Small intestine (tissue), 7 donors: ENCODE measurements around the gene SLC6A7. TPM values are rescaled to one million over a fixed set of nuclear protein-coding genes. Genes with fewer than 3 reads are reported as not detected.
A peak's percentile ranks its signal among the peaks of the same experiment; 100 is the strongest.

Experiments
- DNase-seq, 2 donors: peaks; one replicate each; pipeline versions ENCODE4 v3.0.0 to v3.0.0-alpha.2; 2013
- FAIRE-seq: peaks from 2 replicates; lab custom pipeline; 2012; peaks lifted over from hg19 to GRCh38; lab: Jason Lieb, UNC
- H3K27ac ChIP-seq, 3 donors: one replicate each; pipeline ENCODE4 v1.5.1; 2013; ENCODE audit warnings: low read length in 2 of 3, mild to moderate bottlenecking in 2 of 3, control low read depth in 1 of 3, inconsistent platforms in 1 of 3, low read depth in 1 of 3, moderate library complexity in 1 of 3
- H3K27me3 ChIP-seq, 3 donors: one replicate each; pipeline ENCODE4 v1.6.1; 2013; ENCODE audit warnings: low read length in 3 of 3, inconsistent platforms in 1 of 3; ENCODE audit not compliant: control insufficient read depth in 3 of 3, insufficient read depth in 3 of 3
- H3K36me3 ChIP-seq, 3 donors: one replicate each; pipeline ENCODE4 v1.6.1; 2013; ENCODE audit warnings: low read length in 3 of 3, inconsistent platforms in 1 of 3, low read depth in 1 of 3, mild to moderate bottlenecking in 1 of 3, moderate library complexity in 1 of 3; ENCODE audit not compliant: control insufficient read depth in 3 of 3, insufficient read depth in 2 of 3
- H3K4me1 ChIP-seq, 3 donors: one replicate each; pipeline ENCODE4 v1.6.1; 2013; ENCODE audit warnings: low read length in 2 of 3, inconsistent platforms in 1 of 3, low read depth in 1 of 3, mild to moderate bottlenecking in 1 of 3, moderate library complexity in 1 of 3; ENCODE audit not compliant: control insufficient read depth in 3 of 3, insufficient read depth in 2 of 3
- H3K4me3 ChIP-seq, 3 donors: one replicate each; pipeline ENCODE4 v1.5.1; 2013; ENCODE audit warnings: low read length in 3 of 3, control low read depth in 1 of 3, inconsistent platforms in 1 of 3, low read depth in 1 of 3, mild to moderate bottlenecking in 1 of 3, moderate library complexity in 1 of 3
- H3K9me3 ChIP-seq, 2 donors: one replicate each; pipeline ENCODE4 v1.6.1; 2013; ENCODE audit warnings: low read depth in 1 of 2, low read length in 1 of 2; ENCODE audit not compliant: control insufficient read depth in 2 of 2, insufficient read depth in 1 of 2
- WGBS, 3 donors: extraction: QIAGEN DNeasy Blood & Tissue Kit; methylation state at CpG; one replicate each; pipeline ENCODE4 v1.1.7; 2013; 5-methylcytosine and 5-hydroxymethylcytosine counted together
- polyA plus RNA-seq, 4 donors: library from polyadenylated mRNA; stranded (reverse) in 3 of 4; unstranded in 1 of 4; fragments of 200-250 nt in 3 of 4; fragments of 120-200 nt in 1 of 4; gene quantifications; one replicate each; pipeline versions ENCODE4 v1.2.1 to v1.2.3, GENCODE V29; 2013
- donor health status: healthy with polysubstance abuse.
- donor health status: control.
- donor health status: control.
- donor health status: Bipolar disorder and iron deficiency.
- donor health status: healthy.

SLC6A7 gene
- polyA plus RNA-seq, 4 donors = 0.81 to 7.1 (median 2.2) TPM

DNA sequence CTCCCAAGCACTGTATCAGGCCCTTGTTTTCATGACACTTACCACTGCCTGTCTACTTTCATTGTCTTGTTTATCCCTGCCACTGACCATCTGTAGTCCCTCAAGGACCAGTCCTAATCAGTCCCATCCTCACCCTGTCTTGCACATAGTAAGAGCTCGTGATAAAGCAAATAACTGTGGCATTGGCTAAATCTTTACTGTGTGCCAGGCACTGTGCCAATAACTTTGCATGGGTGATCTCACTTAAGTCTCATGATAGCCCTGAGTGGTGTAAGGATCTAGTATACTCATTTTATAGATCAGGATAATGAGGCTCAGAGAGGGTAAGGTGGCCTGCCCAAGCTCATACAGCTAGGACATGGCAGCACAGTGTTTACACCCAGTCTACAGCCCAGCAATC is 17.7 kb upstream of the SLC6A7 start:
- H3K4me3 ChIP-seq = no peak overlapping the region
- FAIRE-seq (no peak), DNase-seq (peak in 1 of 2 donors; percentile 63)
- H3K27me3 ChIP-seq = no peaks in the 10 kb centered on the region
- H3K27ac ChIP-seq = peak overlapping the region in 2 of 3 donors; percentile 12 to 59
- peaks cover 0 to 59% (median 9%) of the 10 kb centered on the region in 3 donors for H3K4me1 ChIP-seq
- H3K9me3 ChIP-seq = no peaks in the 10 kb centered on the region
- 18 to 43% (median 32%) methylated on average over 1 of the region's 1 CpG for WGBS, 3 donors
- peaks cover 0 to 89% (median 0%) of the 10 kb centered on the region in 3 donors for H3K36me3 ChIP-seq

DNA sequence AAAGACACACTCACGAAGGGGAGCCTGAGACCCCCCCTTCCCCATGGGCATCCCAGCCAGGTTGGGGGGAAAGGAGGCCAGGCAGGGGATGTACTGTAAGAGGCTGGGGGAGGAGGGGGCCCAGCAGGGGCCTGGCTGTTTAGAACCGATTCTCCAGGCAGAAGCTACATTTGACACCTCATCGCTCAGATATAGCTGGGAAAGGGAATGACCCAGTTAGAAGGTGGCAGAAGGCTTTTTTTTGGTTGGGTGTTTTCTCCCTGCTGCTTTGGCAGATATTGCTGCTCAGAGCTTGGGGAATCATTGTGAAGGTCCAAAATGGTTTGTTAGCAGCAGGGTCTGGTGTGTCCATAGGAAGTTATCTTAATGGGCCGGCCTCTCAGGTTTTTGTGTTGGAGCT is 17.3 kb upstream of the SLC6A7 start:
- H3K27ac ChIP-seq = peak overlapping the region in 1 of 3 donors; percentile 59
- no peaks in the 10 kb centered on the region for H3K9me3 ChIP-seq
- peaks cover 0 to 89% (median 0%) of the 10 kb centered on the region in 3 donors for H3K36me3 ChIP-seq
- no peak for DNase-seq
- peaks cover 0 to 63% (median 9%) of the 10 kb centered on the region in 3 donors for H3K4me1 ChIP-seq
- H3K27me3 ChIP-seq = no peaks in the 10 kb centered on the region
- no peak for FAIRE-seq
- WGBS, 3 donors = 61 to 80% (median 68%) methylated on average over 4 of the region's 4 CpGs
- H3K4me3 ChIP-seq = no peak overlapping the region

DNA sequence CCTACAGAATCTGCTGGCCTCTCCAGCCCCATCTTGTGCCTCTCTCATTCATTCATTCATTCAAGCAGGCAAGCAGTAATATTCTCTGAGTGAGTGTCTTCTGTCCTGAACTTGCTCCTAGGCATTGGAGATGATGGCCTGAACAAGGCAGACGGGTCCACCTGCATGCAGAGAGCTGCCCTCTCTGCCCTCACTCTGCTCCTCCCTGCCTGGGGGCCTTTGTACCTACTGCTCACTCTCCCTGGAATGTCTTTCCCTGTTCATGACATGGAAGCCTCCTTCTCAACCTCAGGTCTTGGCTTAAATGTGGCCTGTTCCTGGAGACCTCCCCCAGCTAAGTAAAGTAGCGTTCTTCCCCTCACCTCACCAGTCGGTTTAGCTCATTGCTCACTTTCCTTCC is 16.7 kb upstream of the SLC6A7 start:
- no peaks in the 10 kb centered on the region for H3K27me3 ChIP-seq
- FAIRE-seq (no peak), DNase-seq (peak; percentile 54 to 81)
- peaks cover 0 to 69% (median 9%) of the 10 kb centered on the region in 3 donors for H3K4me1 ChIP-seq
- H3K27ac ChIP-seq = peak overlapping the region in 2 of 3 donors; percentile 34 to 59
- 26 to 62% (median 50%) methylated on average over 3 of the region's 3 CpGs for WGBS, 3 donors
- H3K4me3 ChIP-seq = no peak overlapping the region
- no peaks in the 10 kb centered on the region for H3K9me3 ChIP-seq
- peaks cover 0 to 92% (median 0%) of the 10 kb centered on the region in 3 donors for H3K36me3 ChIP-seq

DNA sequence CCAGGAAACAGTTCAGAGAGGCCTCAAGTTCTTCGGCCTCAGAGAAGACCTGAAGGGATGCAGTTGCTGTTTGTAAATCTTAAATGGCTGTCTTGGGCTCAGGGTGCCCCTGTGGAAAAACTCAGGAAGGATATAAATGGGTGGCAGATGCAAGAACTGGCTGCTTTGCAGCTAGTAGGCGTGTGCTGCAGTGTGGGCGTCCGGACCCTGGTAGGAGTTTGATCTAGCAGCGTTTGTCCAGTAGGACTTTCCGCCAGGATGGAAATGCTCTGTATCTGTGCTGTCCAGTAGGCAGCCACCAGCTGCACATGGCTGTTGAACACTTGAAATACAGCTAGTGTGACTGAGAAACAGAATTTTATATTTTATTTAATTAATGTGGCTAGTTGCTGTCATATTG is 15.6 kb upstream of the SLC6A7 start:
- H3K4me3 ChIP-seq = no peak overlapping the region
- peaks cover 2 to 78% (median 17%) of the 10 kb centered on the region in 3 donors for H3K4me1 ChIP-seq
- no peaks in the 10 kb centered on the region for H3K9me3 ChIP-seq
- DNase-seq = no peak
- FAIRE-seq = no peak
- peak overlapping the region in 1 of 3 donors; percentile 59 for H3K27ac ChIP-seq
- WGBS, 3 donors = 59 to 71% (median 69%) methylated on average over 6 of the region's 6 CpGs
- H3K27me3 ChIP-seq = no peaks in the 10 kb centered on the region
- H3K36me3 ChIP-seq = peaks cover 0 to 94% (median 0%) of the 10 kb centered on the region in 3 donors

DNA sequence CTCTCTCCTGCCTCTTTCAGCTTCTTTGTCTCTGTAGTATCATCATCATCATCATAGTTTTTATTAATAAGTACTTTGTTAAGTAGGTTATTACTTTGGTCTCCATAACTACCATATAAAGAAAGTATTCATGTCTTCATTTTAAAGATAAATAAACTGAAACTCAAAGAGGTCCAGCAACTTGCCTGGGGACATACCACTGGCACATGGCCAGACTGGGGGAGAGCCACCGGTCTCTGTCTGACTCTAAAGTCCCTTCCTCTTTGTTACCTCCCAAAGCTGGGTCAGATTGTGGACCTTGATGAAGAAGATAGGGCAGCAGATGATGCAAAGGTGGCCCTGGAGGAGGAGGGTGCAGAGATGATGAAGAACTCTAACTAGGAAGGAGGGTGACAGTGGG is 14.8 kb upstream of the SLC6A7 start:
- WGBS, 3 donors = 12 to 24% (median 13%) methylated on average over 1 of the region's 1 CpG
- DNase-seq (no peak), FAIRE-seq (no peak)
- peak overlapping the region in 2 of 3 donors; percentile 7 to 39 for H3K27ac ChIP-seq
- H3K4me1 ChIP-seq = peaks cover 4 to 82% (median 24%) of the 10 kb centered on the region in 3 donors
- H3K36me3 ChIP-seq = peaks cover 0 to 94% (median 0%) of the 10 kb centered on the region in 3 donors
- no peaks in the 10 kb centered on the region for H3K9me3 ChIP-seq
- H3K27me3 ChIP-seq = no peaks in the 10 kb centered on the region
- H3K4me3 ChIP-seq = no peak overlapping the region

DNA sequence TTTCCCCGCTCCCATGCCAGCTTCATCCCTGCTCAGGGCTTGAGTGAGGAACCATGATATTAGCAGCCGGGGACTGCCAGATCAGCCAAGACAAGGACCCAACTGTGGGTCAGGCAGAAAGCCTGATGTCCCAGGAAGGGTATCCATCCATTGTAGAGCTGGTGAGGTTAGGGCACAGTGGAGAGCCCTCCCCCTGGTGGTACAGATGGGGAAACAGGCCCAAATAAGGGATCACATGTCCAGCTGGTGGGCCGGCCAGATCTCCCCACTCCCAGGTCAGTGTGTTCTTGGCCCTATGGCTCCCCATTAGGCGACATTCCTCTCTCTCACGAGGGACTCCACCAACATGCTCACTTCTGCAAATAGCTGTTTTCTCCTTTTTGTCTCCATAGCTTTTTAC is 14.3 kb upstream of the SLC6A7 start:
- no peak for DNase-seq
- H3K9me3 ChIP-seq = no peaks in the 10 kb centered on the region
- H3K27ac ChIP-seq = peak overlapping the region in 2 of 3 donors; percentile 7 to 39
- FAIRE-seq = no peak
- H3K4me3 ChIP-seq = no peak overlapping the region
- WGBS, 3 donors = 60 to 74% (median 72%) methylated on average over 5 of the region's 5 CpGs
- peaks cover 0 to 94% (median 0%) of the 10 kb centered on the region in 3 donors for H3K36me3 ChIP-seq
- no peaks in the 10 kb centered on the region for H3K27me3 ChIP-seq
- peaks cover 9 to 87% (median 24%) of the 10 kb centered on the region in 3 donors for H3K4me1 ChIP-seq

DNA sequence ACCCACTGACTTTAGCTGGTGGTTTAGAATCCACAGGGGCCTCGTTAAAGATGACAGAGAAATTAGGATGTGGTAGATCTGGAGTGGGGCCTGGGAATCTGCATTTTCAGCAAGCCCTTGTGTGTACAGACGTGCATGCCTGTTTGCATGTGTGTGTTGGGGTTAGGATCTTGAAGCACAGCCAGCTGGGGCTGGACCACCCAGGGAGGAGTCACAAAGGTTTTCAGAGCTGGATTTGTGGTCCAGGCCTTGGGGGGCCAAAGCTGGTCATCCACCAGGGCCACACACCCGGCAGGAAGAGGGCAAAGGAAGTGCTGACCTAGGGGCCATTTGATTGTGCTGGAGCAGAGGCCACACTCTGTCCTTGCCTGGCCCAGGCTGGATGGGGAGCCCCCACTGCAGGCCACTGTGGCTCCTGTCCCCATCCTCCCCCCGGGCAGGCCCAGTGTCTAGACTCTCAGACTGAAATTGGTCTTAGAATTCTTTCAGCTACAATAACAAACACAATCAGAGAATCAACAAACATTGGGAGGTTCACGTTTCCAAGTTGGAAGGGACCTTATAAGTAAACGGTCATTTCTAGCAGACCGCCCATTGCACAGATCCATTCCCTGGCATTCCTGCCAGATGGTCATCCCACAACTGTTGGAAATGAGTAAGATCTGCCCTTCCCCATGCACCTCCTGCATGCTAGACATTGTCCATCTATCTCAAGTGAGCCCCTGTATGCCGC is 13.0 kb upstream of the SLC6A7 start:
- Histone ChIP-seq H3K27me3 (no peaks in the 10 kb centered on the region), H3K4me1 (peaks cover 13 to 95% (median 24%) of the 10 kb centered on the region in 3 donors), H3K4me3 (no peak overlapping the region), H3K36me3 (peaks cover 0 to 91% (median 0%) of the 10 kb centered on the region in 3 donors), H3K9me3 (no peaks in the 10 kb centered on the region), H3K27ac (peak overlapping the region; percentile 32 to 73 (median 36))
- WGBS, 3 donors = 52 to 61% (median 53%) methylated on average over 8 of the region's 8 CpGs
- DNase-seq (no peak), FAIRE-seq (no peak)

DNA sequence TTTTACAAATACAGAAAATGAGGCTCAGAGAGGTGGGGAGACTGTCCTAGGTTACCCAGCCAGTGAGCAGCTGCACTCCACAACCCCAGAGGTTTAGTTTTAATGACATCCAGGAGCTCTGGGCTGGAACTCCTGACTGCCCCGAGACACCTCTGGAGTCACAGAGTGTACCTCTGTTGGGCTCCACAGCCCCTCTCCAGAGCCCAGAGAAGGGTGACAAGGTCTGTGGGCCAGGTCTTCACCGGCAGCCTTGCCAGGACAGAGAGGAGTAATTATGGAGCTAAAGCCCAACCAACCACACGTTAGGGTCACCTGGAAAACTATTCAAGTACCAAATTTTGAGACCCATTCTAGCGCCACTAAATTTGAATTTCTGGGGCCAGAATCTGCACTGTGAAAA is 12.1 kb upstream of the SLC6A7 start:
- H3K36me3 ChIP-seq = peaks cover 0 to 91% (median 0%) of the 10 kb centered on the region in 3 donors
- no peak for FAIRE-seq
- no peak overlapping the region for H3K4me3 ChIP-seq
- WGBS, 3 donors = 25 to 58% (median 42%) methylated on average over 4 of the region's 4 CpGs
- H3K27ac ChIP-seq = peak overlapping the region; percentile 36 to 73 (median 37)
- peaks cover 13 to 94% (median 24%) of the 10 kb centered on the region in 3 donors for H3K4me1 ChIP-seq
- DNase-seq = no peak
- no peaks in the 10 kb centered on the region for H3K27me3 ChIP-seq
- H3K9me3 ChIP-seq = no peaks in the 10 kb centered on the region
